Activated CD4-positive, CD25-positive, alpha-beta regulatory T cell (primary cell): ENCODE data around the gene TRMT5.

Experiments used
- DNase-seq, 4 experiments: peaks; one replicate each; lab custom pipeline; 2025; lab: John Stamatoyannopoulos, UW

The TRMT5 gene

DNA sequence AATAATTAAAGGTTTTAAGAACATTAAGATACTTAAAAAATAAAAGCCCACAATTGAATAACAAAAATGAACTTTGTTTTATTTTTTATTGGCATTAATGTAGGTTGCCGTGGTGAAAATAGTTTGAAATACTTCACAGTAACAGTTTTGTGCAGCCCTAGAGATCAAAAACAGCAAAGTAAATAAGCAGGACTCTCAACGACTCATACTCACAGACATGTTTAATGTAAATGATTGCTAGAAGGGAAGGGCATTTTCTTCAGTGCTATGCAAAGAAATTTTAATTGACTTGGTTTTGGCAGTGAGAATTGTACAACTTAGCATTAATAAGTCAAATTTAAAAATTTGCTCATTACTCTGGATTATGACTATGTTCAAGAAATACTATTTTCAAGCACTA, 16.0 kb downstream of the TRMT5 start:
- DNase-seq, result no peak

DNA sequence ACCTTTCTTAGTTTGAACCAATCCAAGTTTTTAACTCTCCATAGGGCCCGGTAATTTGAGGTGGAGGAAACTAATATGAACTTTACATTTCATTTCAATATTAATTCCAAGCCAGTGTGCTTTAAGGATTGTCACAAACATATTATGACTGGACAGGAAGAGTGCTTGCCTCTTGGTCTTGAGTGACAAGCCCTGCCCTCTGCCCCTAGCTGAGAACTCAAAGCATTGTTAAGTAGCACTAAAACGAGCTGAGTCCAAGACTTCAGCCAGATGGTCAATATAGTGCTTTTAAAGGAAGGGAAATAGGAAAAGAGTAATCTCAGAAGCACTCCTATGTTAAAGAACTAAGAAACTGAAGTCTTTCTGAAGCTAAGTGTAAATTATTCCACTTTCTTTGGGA, 17.1 kb downstream of the TRMT5 start:
- DNase-seq, result no peak

DNA sequence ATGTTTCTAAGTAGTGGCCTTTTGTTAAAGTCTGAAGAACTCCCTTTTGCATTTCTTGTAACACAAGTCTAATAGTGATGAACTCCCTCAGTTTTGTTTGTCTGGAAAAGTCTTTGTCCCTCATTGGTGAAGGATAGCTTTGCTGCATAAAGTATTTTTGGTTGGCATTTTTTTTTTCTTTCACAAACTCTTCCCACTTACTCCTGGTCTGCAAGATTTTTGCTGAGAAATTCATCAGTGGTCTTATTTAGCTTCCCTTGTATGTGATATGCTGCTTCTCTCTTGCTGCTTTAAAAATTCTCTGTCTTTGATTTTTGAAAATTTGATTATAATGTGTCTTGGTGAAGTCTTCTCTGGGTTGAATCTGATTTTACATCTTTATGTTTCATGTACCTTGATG, 22.7 kb downstream of the TRMT5 start:
- DNase-seq, result no peak

DNA sequence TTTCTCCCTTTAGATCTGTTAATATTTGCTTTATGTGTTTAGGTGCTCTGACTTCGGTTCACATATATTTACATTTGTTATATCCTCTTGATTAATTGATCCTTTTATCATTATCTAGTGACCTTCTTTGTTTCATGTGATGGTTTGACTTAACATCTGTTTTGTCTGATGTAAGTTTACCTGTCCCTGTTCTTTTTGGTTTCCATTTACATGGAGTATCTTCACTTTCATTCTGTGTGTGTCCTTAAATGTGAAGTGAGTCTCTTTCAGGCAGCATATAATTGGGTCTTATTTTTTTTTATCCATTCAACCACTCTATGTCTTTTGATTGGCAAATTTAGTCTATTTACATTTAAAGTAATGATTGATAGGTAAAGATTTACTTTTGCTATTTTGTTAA, 24.2 kb downstream of the TRMT5 start:
- no peak for DNase-seq

DNA sequence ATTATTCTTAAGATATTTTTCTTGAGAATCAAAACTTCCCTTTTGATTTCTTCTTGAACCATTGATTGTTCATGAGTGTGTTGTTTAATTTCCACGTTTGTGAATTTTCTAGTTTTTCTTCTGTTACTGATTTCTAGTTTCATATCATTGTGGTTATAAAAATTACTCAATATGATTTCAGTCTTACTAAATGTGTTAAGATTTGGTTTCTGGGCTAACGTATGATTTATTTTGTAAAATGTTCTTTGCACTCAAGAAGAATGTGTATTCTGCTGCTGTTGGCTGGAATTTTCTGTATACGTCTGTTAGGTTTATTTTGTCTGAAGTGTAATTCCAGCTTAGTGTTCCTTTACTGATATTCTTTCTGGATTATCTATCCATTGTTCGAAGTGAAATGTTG, 24.7 kb downstream of the TRMT5 start:
- DNase-seq, result no peak

DNA sequence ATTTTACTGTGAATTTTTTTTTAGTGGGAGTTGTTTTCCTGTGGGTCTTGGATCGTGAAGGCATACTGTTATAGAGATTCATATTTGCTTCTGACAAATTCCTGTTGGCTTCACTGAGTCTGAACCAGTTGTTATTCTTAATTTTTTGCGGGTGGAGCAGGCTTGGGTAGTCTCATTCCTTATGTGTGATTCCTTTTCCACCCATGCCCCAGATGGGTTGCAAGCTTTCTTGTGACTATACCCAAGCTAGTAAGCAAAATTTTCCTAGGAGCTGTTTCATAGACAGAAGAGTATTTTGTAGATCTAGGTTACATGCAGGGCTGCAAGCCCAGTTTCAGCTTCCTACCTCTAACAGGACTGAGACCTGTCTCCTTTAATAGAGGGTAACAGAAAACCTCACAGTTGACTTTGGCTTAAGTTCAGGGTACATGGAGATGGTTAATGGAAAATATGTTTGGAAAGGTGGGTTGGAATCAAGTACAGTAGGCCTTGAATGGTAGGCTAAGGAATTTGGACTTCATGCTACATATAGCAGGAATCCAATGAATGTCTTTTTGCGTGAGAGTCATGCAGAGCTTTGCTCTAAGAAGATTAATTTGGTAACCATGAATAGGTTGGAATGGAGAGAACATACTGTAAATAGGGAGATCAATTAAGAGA, 29.0 kb downstream of the TRMT5 start:
- no peak for DNase-seq

DNA sequence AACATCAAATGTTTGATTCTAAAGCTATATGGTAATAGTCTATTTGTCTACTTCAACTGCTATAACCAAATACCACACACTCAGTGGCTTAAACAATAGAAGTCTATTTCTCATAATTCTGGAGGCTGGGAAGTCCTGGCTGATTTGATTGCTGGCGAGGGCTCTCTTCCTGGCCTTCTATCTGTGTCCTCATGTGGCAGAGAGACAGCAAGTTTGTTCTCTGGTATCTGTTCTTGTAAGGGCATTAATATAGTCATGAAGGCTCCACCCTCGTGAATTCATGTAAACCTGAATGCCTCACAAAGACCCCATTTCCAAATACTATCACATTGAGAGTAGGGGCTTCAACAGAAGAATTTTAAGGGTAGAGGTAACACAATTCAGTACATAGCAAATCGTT, 34.1 kb downstream of the TRMT5 start:
- no peak for DNase-seq

DNA sequence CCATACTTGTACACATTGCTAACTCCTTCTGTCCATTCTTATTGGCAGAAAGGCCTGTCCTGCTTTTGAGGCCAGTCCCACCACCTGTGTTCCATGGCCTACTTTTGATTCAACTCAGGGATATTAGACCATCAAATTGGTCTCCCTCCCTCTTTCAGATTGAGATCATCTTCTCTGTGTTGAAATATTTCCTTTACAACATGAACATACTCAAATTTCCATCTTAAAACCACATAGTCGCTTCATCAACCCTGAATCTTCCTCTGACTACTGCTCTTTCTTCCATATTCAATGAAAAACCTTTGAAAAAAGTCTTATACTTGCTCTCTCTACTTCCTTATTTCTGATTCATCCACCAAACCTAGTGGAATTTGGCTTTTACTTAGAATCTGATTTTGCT, 34.9 kb downstream of the TRMT5 start:
- DNase-seq, result no peak

DNA sequence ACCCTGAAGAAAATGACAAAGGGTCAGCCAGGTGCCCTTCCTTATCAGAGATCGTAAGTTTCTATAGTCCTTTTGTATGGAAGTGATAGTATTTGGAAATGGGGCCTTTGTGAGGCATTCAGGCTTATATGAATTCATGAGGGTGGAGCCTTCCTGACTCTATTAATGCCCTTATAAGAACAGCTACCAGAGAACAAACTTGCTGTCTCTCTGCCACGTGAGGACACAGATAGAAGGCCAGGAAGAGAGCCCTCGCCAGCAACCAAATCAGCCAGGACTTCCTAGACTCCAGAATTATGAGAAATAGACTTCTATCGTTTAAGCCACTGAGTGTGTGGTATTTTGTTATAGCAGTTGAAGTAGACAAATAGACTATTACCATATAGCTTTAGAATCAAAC, 36.7 kb downstream of the TRMT5 start:
- DNase-seq, result no peak

DNA sequence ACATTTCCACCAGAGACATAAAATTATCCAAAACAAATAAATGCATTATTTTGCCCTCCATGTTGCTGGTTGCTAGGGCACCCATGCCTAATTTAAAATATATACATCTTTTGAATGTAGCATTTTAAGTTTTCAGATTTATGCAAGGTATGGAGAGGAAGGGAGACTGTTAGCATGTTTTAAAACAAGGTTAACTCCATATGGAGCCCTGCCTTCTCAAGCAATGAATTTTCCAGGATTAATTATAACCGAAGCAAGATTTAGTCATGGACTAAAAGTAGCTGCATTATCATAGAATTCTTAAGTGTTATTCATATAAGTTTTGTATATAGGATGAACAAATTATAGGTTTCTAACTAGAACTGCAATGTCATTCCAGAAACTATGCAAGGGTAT, 37.2 kb downstream of the TRMT5 start:
- no peak for DNase-seq

DNA sequence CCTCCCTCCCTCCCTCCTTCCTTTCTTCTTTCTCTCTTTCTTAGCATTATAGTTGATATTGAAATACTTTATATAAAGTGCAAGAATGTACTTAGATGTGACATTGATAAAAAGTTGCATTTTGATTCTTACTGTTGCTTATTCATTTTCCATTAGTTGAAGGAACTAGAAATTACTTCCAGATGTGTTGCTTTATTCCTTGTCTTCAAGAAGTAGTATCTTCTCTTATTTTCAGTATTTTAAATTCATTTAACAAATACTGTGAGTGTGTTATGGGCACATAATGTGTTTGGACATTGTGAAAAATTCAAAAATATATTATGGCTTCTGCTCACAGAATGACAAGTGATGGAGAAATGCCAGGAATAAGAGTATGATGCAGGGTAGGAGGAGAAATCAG, 45.6 kb downstream of the TRMT5 start:
- DNase-seq, result no peak

DNA sequence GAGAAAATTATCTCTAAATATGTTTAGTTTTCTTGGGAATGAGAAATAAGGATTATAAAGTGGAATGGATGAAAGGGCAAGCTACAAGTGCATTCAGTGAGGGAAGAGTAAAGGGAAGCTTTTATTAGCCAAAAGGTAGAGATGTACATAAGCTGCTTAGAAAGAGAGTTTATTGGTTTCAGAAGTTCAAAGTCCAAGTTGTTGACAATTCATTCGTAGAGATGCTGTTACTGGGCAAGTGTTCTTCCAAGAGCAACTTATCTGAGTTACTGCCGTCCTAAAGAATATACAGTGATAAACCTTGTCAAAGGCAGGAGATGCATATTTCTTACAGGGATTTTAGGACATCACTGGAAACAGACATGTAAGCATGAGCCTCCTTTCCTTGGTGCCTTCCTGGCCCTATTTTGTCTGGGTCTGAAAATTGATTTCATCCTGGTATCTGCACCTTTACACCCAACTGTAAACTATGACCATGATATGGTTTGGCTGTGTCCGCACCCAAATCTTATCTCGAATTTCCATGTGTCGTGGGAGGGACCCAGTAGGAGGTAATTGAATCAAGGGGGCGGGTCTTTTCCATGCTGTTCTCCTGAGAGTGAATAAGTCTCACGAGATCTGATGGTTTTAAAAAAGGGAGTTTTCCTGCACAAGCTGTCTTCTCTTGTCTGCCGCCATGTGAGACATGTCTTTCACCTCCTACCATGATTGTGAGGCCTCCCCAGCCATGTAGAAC, 46.8 kb downstream of the TRMT5 start:
- DNase-seq, result no peak

DNA sequence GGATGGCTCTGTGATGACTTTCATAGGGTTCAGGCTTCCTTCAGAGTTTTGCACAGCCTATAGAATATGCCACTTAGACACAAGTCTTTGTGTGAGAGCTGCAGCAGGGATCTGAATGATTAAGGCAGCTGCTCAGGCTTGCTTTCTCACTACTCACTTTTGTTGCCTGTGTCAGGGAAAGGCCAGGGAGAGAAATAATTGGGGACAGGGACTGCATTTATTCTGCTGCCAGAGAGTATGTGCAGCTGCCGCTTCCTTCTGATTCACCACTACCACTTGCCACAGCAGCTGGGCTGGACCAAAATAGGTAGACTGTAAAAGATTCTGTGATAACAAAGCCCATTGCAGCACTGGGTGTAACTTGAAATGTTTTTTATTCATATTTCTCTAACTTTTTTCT, 49.7 kb downstream of the TRMT5 start:
- no peak for DNase-seq

DNA sequence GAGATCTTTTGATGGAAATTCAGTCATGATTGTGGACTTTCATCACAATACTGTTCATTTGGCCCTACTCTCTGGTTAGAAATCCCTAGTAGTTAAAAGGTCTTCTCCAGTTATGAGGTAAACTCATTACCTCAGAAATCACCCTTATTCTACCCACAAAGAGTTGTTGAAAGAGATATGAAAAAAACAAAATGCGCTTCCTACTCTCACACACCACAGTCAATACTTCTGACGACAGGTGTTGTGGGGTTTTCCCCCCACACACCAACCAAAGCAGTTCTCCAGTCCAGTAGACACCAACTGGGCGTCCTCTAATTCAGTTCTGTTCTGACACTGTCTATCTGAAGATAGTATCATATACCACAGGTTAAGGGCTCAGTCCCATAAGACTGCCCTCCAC, 54.9 kb downstream of the TRMT5 start:
- no peak for DNase-seq

DNA sequence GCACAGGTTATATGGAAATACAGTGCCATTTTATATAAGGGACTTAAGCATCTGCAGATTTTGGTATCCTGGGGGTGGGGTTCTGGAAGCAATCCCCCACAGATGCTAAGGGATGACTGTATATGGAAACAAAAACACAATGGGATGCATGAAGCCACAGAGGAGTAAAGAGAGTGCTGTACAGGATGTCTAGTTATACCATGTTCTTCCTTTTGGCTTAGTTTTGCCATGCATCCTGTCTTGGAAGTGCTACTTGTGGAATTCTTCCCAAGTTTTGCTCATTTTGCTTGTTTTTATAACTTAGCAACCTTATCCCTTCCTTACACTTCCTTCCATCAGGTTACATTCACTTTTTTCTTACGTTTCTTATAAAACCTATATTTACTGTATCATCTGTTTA, 55.6 kb downstream of the TRMT5 start:
- DNase-seq, result no peak

DNA sequence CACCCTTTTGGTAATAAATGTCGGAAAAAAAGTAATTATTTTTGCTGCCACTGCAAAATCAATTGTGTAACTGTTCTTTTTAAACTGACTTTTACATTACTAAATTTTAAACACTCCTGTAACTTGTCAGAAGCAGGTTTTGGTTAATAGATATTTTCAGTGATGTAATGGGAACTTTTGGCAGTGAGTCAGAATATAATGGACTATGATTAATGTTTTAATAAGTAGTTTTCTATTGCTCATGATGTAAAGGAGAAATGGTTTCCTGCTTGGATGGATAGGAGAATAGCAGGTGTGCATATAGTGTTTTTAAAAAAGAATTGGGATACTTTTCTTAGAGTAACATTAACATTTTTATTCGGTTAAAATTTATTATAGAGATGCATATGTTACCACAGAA, 58.8 kb downstream of the TRMT5 start:
- no peak for DNase-seq
